Measurements from ENCODE around the gene OR2T6.
"Not testable (repeated sequence)": the region's sequence is repeated elsewhere in the genome, so short reads cannot be mapped to it uniquely, and the experiment has no call there.

Gene OR2T6

GRCh38 chr1:248433811-248434415 is 58.4 kb downstream of the OR2T6 start:
- not testable (repeated sequence) for DNase-seq (ENCODE audit: low read depth)

- not testable (repeated sequence) for DNase-seq (ENCODE audit: low read depth)
Observed at GRCh38 chr1:248434913-248435312, 59.4 kb downstream of the OR2T6 start.

GRCh38 chr1:248436303-248436702 is 60.8 kb downstream of the OR2T6 start:
- not testable (repeated sequence) for DNase-seq (ENCODE audit: low read depth)

- DNase-seq (ENCODE audit: low read depth): not testable (repeated sequence)
Observed at GRCh38 chr1:248438668-248439067, 63.1 kb downstream of the OR2T6 start.

GRCh38 chr1:248439283-248439682 is 63.7 kb downstream of the OR2T6 start:
- not testable (repeated sequence) for DNase-seq (ENCODE audit: low read depth)
